Osteoblast (primary cell): ENCODE measurements around the gene NUP98. TPM values are rescaled to one million over a fixed set of nuclear protein-coding genes. Genes with fewer than 3 reads are reported as not detected.

ENCODE experiments used
- DNase-seq: peaks from one replicate; pipeline ENCODE4 v3.0.0; 2011; ENCODE audit warnings: low spot score, mixed read lengths; ENCODE audit not compliant: insufficient read length; ENCODE audit errors: missing footprints
- H2AFZ ChIP-seq: 2 replicates; pipeline ENCODE4 v1.6.0; 2011; ENCODE audit warnings: mild to moderate bottlenecking, low read length
- H3K27ac ChIP-seq: 2 replicates; pipeline ENCODE4 v1.5.1; 2011; ENCODE audit warnings: mild to moderate bottlenecking, low read depth, low read length, moderate library complexity
- H3K27me3 ChIP-seq: 2 replicates; pipeline ENCODE4 v1.6.0; 2012; ENCODE audit warnings: mild to moderate bottlenecking, control low read depth, inconsistent platforms, low read length, moderate library complexity; ENCODE audit not compliant: insufficient read depth
- H3K36me3 ChIP-seq: 2 replicates; pipeline ENCODE4 v1.5.1; 2011; ENCODE audit warnings: mild to moderate bottlenecking, low read length, control low read depth, moderate library complexity; ENCODE audit not compliant: insufficient read depth
- H3K4me1 ChIP-seq: 2 replicates; pipeline ENCODE4 v1.5.1; 2011; ENCODE audit warnings: mild to moderate bottlenecking, low read length, control low read depth, moderate library complexity; ENCODE audit not compliant: insufficient read depth
- H3K4me2 ChIP-seq: 2 replicates; pipeline ENCODE4 v1.6.0; 2011; ENCODE audit warnings: mild to moderate bottlenecking, low read length; ENCODE audit not compliant: insufficient read depth
- H3K4me3 ChIP-seq: fragments of 200-600 bp; sonication (generic); 3 replicates; pipeline ENCODE4 v1.5.1; 2012; ENCODE audit warnings: mild to moderate bottlenecking, low read length, inconsistent platforms; ENCODE audit not compliant: insufficient read depth
- H3K79me2 ChIP-seq: 2 replicates; pipeline ENCODE4 v1.6.0; 2012; ENCODE audit warnings: mild to moderate bottlenecking, low read length, control low read depth, inconsistent platforms; ENCODE audit not compliant: insufficient read depth
- H3K9me3 ChIP-seq: 2 replicates; pipeline ENCODE4 v1.5.1; 2011; ENCODE audit warnings: low read depth, low read length, control low read depth
- H4K20me1 ChIP-seq: 2 replicates; pipeline ENCODE4 v1.6.0; 2012; ENCODE audit warnings: mild to moderate bottlenecking, low read length, control low read depth; ENCODE audit not compliant: insufficient read depth
- total RNA-seq: library from RNA; depleted of rRNA; stranded (reverse); fragments of >200 nt; gene quantifications from 2 replicates; pipeline ENCODE4 v1.2.3, GENCODE V29; 2012
- TF ChIP-seq, protein P1 (sequence below): IDR thresholded peaks from 2 replicates; pipeline ENCODE4 v1.5.1; 2011; ENCODE audit warnings: mild to moderate bottlenecking, low read depth, low read length, moderate library complexity; ENCODE audit errors: extremely low read depth

The NUP98 gene
- total RNA-seq, 1 donor = 114 TPM

DNA sequence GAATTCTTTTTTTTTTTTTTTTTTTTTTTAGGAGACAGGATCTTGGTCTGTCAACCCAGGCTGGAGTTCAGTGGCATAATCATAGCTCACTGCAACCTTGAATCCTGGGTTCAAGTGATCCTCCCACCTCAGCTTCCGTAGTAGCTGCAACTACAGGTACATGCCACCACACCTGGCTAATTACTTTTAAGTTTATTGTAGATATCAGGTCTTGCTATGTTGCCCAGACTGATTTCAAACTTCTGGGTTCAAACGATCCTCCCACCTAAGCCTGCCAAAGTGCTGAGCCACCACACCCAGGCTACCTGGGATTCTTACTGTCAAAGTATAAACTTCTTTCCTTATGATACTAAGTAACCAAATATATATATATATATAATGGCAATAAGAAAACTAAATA lies 75.3 kb downstream of the NUP98 start:
- Histone ChIP-seq H3K9me3 (no peaks in the 10 kb centered on the region), H3K4me1 (peaks cover 19% of the 10 kb centered on the region), H3K27ac (peak overlapping the region; percentile 95), H3K27me3 (no peaks in the 10 kb centered on the region), H3K4me3 (no peak overlapping the region), H4K20me1 (no peaks in the 10 kb centered on the region), H3K4me2 (no peak overlapping the region), H2AFZ (no peak overlapping the region), H3K79me2 (peaks cover 7% of the 10 kb centered on the region), H3K36me3 (peaks cover 77% of the 10 kb centered on the region)
- DNase-seq = no peak
- TF ChIP-seq, protein P1, sequence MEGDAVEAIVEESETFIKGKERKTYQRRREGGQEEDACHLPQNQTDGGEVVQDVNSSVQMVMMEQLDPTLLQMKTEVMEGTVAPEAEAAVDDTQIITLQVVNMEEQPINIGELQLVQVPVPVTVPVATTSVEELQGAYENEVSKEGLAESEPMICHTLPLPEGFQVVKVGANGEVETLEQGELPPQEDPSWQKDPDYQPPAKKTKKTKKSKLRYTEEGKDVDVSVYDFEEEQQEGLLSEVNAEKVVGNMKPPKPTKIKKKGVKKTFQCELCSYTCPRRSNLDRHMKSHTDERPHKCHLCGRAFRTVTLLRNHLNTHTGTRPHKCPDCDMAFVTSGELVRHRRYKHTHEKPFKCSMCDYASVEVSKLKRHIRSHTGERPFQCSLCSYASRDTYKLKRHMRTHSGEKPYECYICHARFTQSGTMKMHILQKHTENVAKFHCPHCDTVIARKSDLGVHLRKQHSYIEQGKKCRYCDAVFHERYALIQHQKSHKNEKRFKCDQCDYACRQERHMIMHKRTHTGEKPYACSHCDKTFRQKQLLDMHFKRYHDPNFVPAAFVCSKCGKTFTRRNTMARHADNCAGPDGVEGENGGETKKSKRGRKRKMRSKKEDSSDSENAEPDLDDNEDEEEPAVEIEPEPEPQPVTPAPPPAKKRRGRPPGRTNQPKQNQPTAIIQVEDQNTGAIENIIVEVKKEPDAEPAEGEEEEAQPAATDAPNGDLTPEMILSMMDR = no peak

DNA sequence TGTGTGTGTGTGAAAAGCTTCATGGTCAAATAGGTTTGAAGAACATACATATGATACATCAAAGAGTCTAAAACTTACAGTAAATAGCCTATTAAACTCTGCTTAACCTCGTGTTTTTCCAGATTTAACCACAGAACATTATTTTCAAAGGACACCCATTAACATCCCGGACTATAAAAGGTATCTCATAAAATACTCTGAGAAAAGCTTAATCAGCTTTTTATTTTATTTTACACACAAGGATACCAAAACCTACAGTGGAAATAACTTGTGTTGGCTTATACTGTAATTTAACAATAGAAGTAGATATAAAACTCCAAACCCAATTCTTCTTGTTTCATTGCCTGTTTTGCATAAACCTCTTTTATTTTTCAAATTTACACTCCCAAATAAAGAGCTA lies 76.4 kb downstream of the NUP98 start:
- Histone ChIP-seq H3K4me3 (no peak overlapping the region), H3K36me3 (peaks cover 82% of the 10 kb centered on the region), H3K4me1 (peaks cover 19% of the 10 kb centered on the region), H3K27ac (no peak overlapping the region), H3K4me2 (no peak overlapping the region), H2AFZ (no peak overlapping the region), H3K27me3 (no peaks in the 10 kb centered on the region), H3K79me2 (peaks cover 6% of the 10 kb centered on the region), H4K20me1 (no peaks in the 10 kb centered on the region), H3K9me3 (no peaks in the 10 kb centered on the region)
- DNase-seq = no peak
- TF ChIP-seq, protein P1 = no peak

DNA sequence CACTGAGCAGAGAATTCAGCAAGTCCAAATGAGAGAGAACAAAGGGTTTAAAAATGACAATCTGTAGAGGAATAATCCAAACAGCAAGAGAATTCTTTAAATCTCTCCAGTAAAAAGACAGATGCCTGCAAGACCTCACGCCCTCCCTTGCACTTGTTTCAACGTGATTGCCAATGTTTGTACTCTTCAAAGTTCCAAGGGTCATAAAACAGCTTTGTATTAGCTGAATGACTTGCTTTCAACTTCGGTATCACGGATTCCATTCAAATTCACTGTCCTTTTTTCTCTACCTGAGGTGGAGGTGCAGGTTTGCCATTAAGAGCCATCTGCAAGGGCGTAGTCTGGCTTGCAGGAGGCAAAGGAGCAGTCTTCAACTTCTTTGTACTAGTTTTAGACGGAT lies 85.1 kb downstream of the NUP98 start:
- H3K27ac ChIP-seq = no peak overlapping the region
- DNase-seq = no peak
- H3K27me3 ChIP-seq = no peaks in the 10 kb centered on the region
- TF ChIP-seq, protein P1 = no peak
- H3K4me3 ChIP-seq = no peak overlapping the region
- peaks cover 4% of the 10 kb centered on the region for H4K20me1 ChIP-seq
- no peak overlapping the region for H3K4me2 ChIP-seq
- no peaks in the 10 kb centered on the region for H3K9me3 ChIP-seq
- peaks cover 16% of the 10 kb centered on the region for H3K4me1 ChIP-seq
- peaks cover 16% of the 10 kb centered on the region for H3K79me2 ChIP-seq
- no peak overlapping the region for H2AFZ ChIP-seq
- H3K36me3 ChIP-seq = peaks cover 58% of the 10 kb centered on the region

DNA sequence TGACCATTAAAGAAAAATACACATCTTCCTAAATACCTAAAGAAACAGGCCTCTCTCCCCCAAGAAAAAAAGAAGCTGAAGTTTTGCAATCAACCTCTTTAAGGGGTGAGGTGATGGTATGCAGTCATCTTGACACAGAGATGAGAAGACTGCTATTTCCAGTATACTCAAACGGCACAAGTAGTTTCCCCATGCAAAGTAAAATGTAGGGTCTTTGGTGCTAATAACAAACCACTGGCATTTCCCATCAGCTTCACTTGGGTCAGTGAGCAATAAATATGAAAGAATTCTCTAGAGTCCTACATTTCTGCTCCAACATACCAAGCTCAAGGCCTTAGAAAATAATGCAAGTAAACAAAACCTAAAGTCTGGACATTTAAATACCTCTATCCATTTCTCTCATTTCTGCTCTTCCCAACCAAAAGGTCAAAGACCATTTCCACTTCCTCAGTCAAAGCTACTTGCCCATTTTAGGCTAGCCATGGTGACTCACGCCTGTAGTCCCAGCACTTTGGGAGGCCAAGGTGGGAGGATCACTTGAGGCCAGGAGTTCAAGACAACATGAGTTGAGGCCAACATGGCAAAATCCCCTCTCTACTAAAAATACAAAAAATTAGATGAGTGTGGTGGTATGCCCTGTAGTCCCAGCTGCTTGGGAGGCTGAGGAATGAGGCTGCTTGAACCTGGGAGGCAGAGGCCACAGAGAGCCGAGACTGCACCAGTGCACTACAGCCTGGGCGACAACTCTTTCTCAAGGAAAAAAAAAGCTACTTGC lies 86.7 kb downstream of the NUP98 start:
- peaks cover 16% of the 10 kb centered on the region for H3K4me1 ChIP-seq
- H2AFZ ChIP-seq = no peak overlapping the region
- peaks cover 16% of the 10 kb centered on the region for H3K79me2 ChIP-seq
- no peak for DNase-seq
- H3K4me3 ChIP-seq = no peak overlapping the region
- no peaks in the 10 kb centered on the region for H3K9me3 ChIP-seq
- TF ChIP-seq, protein P1 = no peak
- H4K20me1 ChIP-seq = peaks cover 4% of the 10 kb centered on the region
- no peak overlapping the region for H3K4me2 ChIP-seq
- peak overlapping the region; percentile 42 for H3K27ac ChIP-seq
- H3K36me3 ChIP-seq = peaks cover 52% of the 10 kb centered on the region
- H3K27me3 ChIP-seq = no peaks in the 10 kb centered on the region
